HepG2 (cell line): ENCODE measurements around the gene KRT79. TPM values are rescaled to one million over a fixed set of nuclear protein-coding genes. Genes with fewer than 3 reads are reported as not detected.
A peak's percentile ranks its signal among the peaks of the same experiment; 100 is the strongest.

Experiments
- ATAC-seq: fragments of 200-7000 bp; cut with Tn5 transposase; 3 replicates; pipeline ENCODE4 v1.9.1; 2020; ENCODE audit warnings: mild to moderate bottlenecking, moderate library complexity
- BruUV-seq: library from RNA; stranded (reverse); fragments of 400-500 nt; replicated peaks from 2 replicates; lab custom pipeline; 2021; lab: Mats Ljungman, UMichigan
- CTCF ChIA-PET: fragments of 300-600 bp; formaldehyde crosslinking; extraction: SDS; loops from one replicate; lab custom pipeline; 2021; ENCODE audit warnings: low total read pairs, inconsistent platforms, low intra/inter-chr PET ratio; lab: Yijun Ruan, JAX
- POLR2A ChIA-PET: fragments of 350-600 bp; sonication (Branson Sonifier 250); formaldehyde crosslinking; loops from one replicate; lab custom pipeline; 2020; ENCODE audit warnings: antibody characterized with exemption, inconsistent platforms; lab: Yijun Ruan, JAX
- DNase-seq: peaks from one replicate; pipeline ENCODE4 v3.0.0-alpha.2; 2015; ENCODE audit warnings: low spot score
- FAIRE-seq: peaks from 3 replicates; lab custom pipeline; 2011; peaks lifted over from hg19 to GRCh38; lab: Jason Lieb, UNC
- H2AFZ ChIP-seq: one replicate; pipeline ENCODE4 v1.6.1; 2011; ENCODE audit warnings: low read length, inconsistent platforms
- H3K27ac ChIP-seq: fragments of 300-600 bp; 3 replicates; pipeline ENCODE4 v1.8.0; 2011; ENCODE audit warnings: mixed run types, mild to moderate bottlenecking, mixed read lengths, low read length, inconsistent platforms; ENCODE audit not compliant: insufficient read depth; ENCODE audit errors: extremely low read length
- H3K27me3 ChIP-seq, 2 experiments: fragments of 200-600 bp in 1 of 2; 2 replicates in 1 of 2; 3 replicates in 1 of 2; pipeline versions ENCODE4 v1.6.0 to v1.8.0; 2011; ENCODE audit warnings: low read length in 2 of 2, mild to moderate bottlenecking in 2 of 2, moderate library complexity in 2 of 2, inconsistent platforms in 1 of 2; ENCODE audit not compliant: insufficient read depth in 2 of 2, control insufficient read depth in 1 of 2
- H3K36me3 ChIP-seq, 2 experiments: fragments of 200-600 bp in 1 of 2; replicated peaks in 1 of 2; 2 replicates in 1 of 2; 3 replicates in 1 of 2; pipeline versions ENCODE4 v1.5.1 to v1.8.0; 2011; ENCODE audit warnings: low read length in 2 of 2, inconsistent platforms in 1 of 2; ENCODE audit not compliant: insufficient read depth in 2 of 2, control insufficient read depth in 1 of 2
- H3K4me1 ChIP-seq: 2 replicates; pipeline ENCODE4 v1.5.1; 2012; ENCODE audit warnings: low read length, inconsistent platforms; ENCODE audit not compliant: insufficient read depth
- H3K4me2 ChIP-seq: 2 replicates; pipeline ENCODE4 v1.6.0; 2011; ENCODE audit warnings: low read depth, low read length, inconsistent platforms
- H3K4me3 ChIP-seq, 3 experiments: fragments of 200-600 bp in 1 of 3; sonication (generic), shearing (Covaris generic) in 1 of 3; replicated peaks in 1 of 3; 2 replicates each; pipeline ENCODE4 v1.5.1; 2011 to 2016; ENCODE audit warnings: low read length in 3 of 3, inconsistent platforms in 2 of 3, low read depth in 2 of 3, mild to moderate bottlenecking in 2 of 3, control low read depth in 1 of 3, mixed read lengths in 1 of 3; ENCODE audit not compliant: insufficient read depth in 1 of 3
- H3K79me2 ChIP-seq: one replicate; pipeline ENCODE4 v1.6.1; 2011; ENCODE audit warnings: low read length, inconsistent platforms; ENCODE audit not compliant: insufficient read depth
- H3K9ac ChIP-seq: 2 replicates; pipeline ENCODE4 v1.6.0; 2011; ENCODE audit warnings: mild to moderate bottlenecking, low read depth, low read length, inconsistent platforms; ENCODE audit not compliant: insufficient read depth
- H3K9me3 ChIP-seq: 2 replicates; pipeline ENCODE4 v1.5.1; 2012; ENCODE audit warnings: mild to moderate bottlenecking, low read length
- H4K20me1 ChIP-seq: 2 replicates; pipeline ENCODE4 v1.6.0; 2011; ENCODE audit warnings: inconsistent platforms, mild to moderate bottlenecking, low read length, moderate library complexity; ENCODE audit not compliant: insufficient read depth
- DRAP1 ChIP-seq: IDR thresholded peaks from 2 replicates; pipeline ENCODE4 v1.6.1; 2016; ENCODE audit warnings: missing genetic modification reagents, missing compliant biosample characterization
- HMG20A ChIP-seq: IDR thresholded peaks from 2 replicates; pipeline ENCODE4 v1.6.1; 2016; ENCODE audit warnings: borderline replicate concordance
- HMGXB4 ChIP-seq, 2 experiments: sonication (generic) in 1 of 2; formaldehyde crosslinking in 1 of 2; IDR thresholded peaks; 2 replicates each; pipeline versions ENCODE4 v1.4.0 to v1.6.1; 2018 to 2020; ENCODE audit warnings: missing genetic modification reagents in 2 of 2, borderline replicate concordance in 1 of 2, low read depth in 1 of 2, mild to moderate bottlenecking in 1 of 2, missing biosample characterization in 1 of 2
- KDM4B ChIP-seq: sonication (generic); formaldehyde crosslinking; IDR thresholded peaks from 2 replicates; pipeline ENCODE4 v1.4.0; 2020; ENCODE audit warnings: missing genetic modification reagents
- MTF2 ChIP-seq: sonication (generic); formaldehyde crosslinking; IDR thresholded peaks from 2 replicates; pipeline ENCODE4 v1.5.0; 2020; ENCODE audit warnings: missing genetic modification reagents, borderline replicate concordance
- MXD4 ChIP-seq: IDR thresholded peaks from 2 replicates; pipeline ENCODE4 v1.6.1; 2016; ENCODE audit warnings: mild to moderate bottlenecking, missing biosample characterization, missing genetic modification reagents
- NKX3-1 ChIP-seq: sonication (generic); formaldehyde crosslinking; IDR thresholded peaks from 2 replicates; pipeline ENCODE4 v1.5.0; 2020; ENCODE audit warnings: missing genetic modification reagents
- PBX2 ChIP-seq: IDR thresholded peaks from 2 replicates; pipeline ENCODE4 v1.6.1; 2016; ENCODE audit warnings: control low read depth
- REL ChIP-seq: sonication (generic); formaldehyde crosslinking; conservative IDR thresholded peaks from 2 replicates; pipeline ENCODE4 v1.8.0; 2022; ENCODE audit warnings: mild to moderate bottlenecking, missing genetic modification reagents, moderate library complexity
- RFXAP ChIP-seq: sonication (generic); formaldehyde crosslinking; IDR thresholded peaks from 2 replicates; pipeline ENCODE4 v1.4.0; 2020; ENCODE audit warnings: missing genetic modification reagents, borderline replicate concordance
- RXRA ChIP-seq: sonication (generic); formaldehyde crosslinking; IDR thresholded peaks from 2 replicates; pipeline ENCODE4 v1.5.1; 2020; ENCODE audit warnings: missing genetic modification reagents
- SCMH1 ChIP-seq: sonication (generic); formaldehyde crosslinking; IDR thresholded peaks from 2 replicates; pipeline ENCODE4 v1.9.0; 2021; ENCODE audit warnings: missing genetic modification reagents, mild to moderate bottlenecking, borderline replicate concordance
- ZNF142 ChIP-seq: sonication (generic); formaldehyde crosslinking; IDR thresholded peaks from 2 replicates; pipeline ENCODE4 v1.4.0; 2020; ENCODE audit warnings: missing genetic modification reagents
- ZNF7 ChIP-seq: IDR thresholded peaks from 2 replicates; pipeline ENCODE4 v1.6.1; 2016; ENCODE audit warnings: missing biosample characterization, missing genetic modification reagents
- ZNF766 ChIP-seq: sonication (generic); formaldehyde crosslinking; IDR thresholded peaks from 2 replicates; pipeline ENCODE4 v1.5.0; 2020; ENCODE audit warnings: missing genetic modification reagents, borderline replicate concordance
- WGBS: methylation state at CpG from one replicate; pipeline ENCODE4 v1.1.6; 2017; ENCODE audit warnings: low lambda C conversion rate; 5-methylcytosine and 5-hydroxymethylcytosine counted together
- in situ Hi-C: cut with HindIII; loops from 2 replicates; pipeline ENCODE4 v1.10.0; 2017; ENCODE audit warnings: low pct_unique_long_range_greater_than_20kb; ENCODE audit not compliant: extremely low pct_ligation_motif_present
- intact Hi-C: fragments of 100-400 bp; cut with micrococcal nuclease; formaldehyde crosslinking; loops from one replicate; pipeline ENCODE4 v1.10.0; 2022; ENCODE audit not compliant: unreplicated experiment
- polyA plus RNA-seq, 8 experiments: library from polyadenylated mRNA; depleted of rRNA in 3 of 8; stranded (reverse) in 7 of 8; unstranded in 1 of 8; fragments of >200 nt; fragmentation: Illumina TruSeq in 4 of 8; extraction: Trizol in 4 of 8; gene quantifications; 2 replicates each; pipeline versions ENCODE4 v1.2.1 to v1.2.3, GENCODE V29; 2011 to 2016; ENCODE audit warnings: low read depth in 4 of 8, missing spikeins in 1 of 8, mixed read lengths in 1 of 8; ENCODE audit not compliant: insufficient read depth in 1 of 8
- total RNA-seq, 5 experiments: library from RNA; depleted of rRNA; stranded (reverse); fragments of >200 nt; fragmentation: Illumina TruSeq; extraction: Trizol; gene quantifications; 2 replicates each; pipeline ENCODE4 v1.2.3, GENCODE V29; 2016; ENCODE audit warnings: low read depth in 1 of 5

Gene KRT79
- total and polyA plus RNA-seq, 2 of the 13 experiments (the other 11 are each of a cell fraction or from before 2014, with no cell fraction given), result 0.09 TPM; not detected in 1

- Histone ChIP-seq H3K27me3 (peaks cover 1 to 24% of the 10 kb centered on the region in 2 experiments; a peak in 3 of 5 replicates), H3K9me3 (no peaks in the 10 kb centered on the region), H3K4me1 (peaks cover 9% of the 10 kb centered on the region), H3K9ac (no peak overlapping the region), H4K20me1 (no peaks in the 10 kb centered on the region), H3K4me2 (no peak overlapping the region), H3K36me3 (no peaks in the 10 kb centered on the region), H3K27ac (no peak overlapping the region), H3K79me2 (no peaks in the 10 kb centered on the region), H3K4me3 (no peak overlapping the region), H2AFZ (no peak overlapping the region)
- DNase-seq, result peak; percentile 21
- ChIA-PET CTCF (no interaction called here), POLR2A (no interaction called here)
- in situ Hi-C loops, result no loop called here
- no TSS peak for BruUV-seq
- WGBS, result 49% methylated on average over 8 of the region's 11 CpGs
- no peak for FAIRE-seq
- intact Hi-C loops, result no loop called here
- ATAC-seq, result no peak; the same call in 2 of the 3 replicates
- TF ChIP-seq SCMH1 (CRISPR knock-in tag), result no peak
- TF ChIP-seq RXRA (CRISPR knock-in tag), result no peak
- TF ChIP-seq ZNF7 (CRISPR knock-in tag), result no peak
- no peak for TF ChIP-seq MXD4 (CRISPR knock-in tag)
- no peak for TF ChIP-seq ZNF142
- no peak for TF ChIP-seq HMG20A
- no peak for TF ChIP-seq NKX3-1 (CRISPR knock-in tag)
- no peak for TF ChIP-seq HMGXB4 (CRISPR knock-in tag; IDR thresholded peaks at IDR 0.05; ENCODE audit: borderline replicate concordance in 1 of 2, low read depth in 1 of 2)
- TF ChIP-seq PBX2 (CRISPR knock-in tag), result no peak
- TF ChIP-seq DRAP1, result no peak
- TF ChIP-seq RFXAP (CRISPR knock-in tag), result no peak
- no peak for TF ChIP-seq ZNF766 (CRISPR knock-in tag)
- no peak for TF ChIP-seq REL (CRISPR knock-in tag)
- no peak for TF ChIP-seq KDM4B
- no peak for TF ChIP-seq MTF2 (CRISPR knock-in tag)
These were observed 7.3 kb downstream of the KRT79 start for GRCh38 chr12:52826611-52827498.
